ENCODE results near the gene RAB3B. TPM values are rescaled to one million over a fixed set of nuclear protein-coding genes. Genes with fewer than 3 reads are reported as not detected.

Gene RAB3B
- total RNA-seq, 1 experiment from 2014 or later = 0.31 TPM

DNA sequence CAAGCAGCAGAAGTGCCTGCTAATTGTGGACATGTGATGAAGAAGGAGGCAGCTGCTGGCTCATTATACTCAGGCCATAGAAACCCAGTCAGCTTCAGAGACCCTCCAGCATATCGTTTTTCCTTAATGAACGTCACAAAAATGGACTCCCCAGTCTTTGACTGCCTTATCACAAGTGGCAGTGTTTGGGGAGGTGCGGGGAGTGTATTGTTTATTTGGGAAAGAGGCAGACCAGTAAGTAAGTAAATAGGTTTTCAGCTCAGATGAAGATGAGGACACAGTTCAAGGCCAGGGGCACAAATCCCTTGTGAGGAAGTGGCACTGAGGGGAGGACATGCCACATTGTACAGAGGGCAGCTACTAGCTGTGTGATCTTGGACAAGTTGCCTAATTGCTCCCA is 68.5 kb downstream of the RAB3B start:
- no peak for DNase-seq
- Mint-ChIP-seq H3K4me3 (ENCODE audit: low read depth, unreplicated experiment) (no peak overlapping the region), H3K27me3 (ENCODE audit: unreplicated experiment) (peaks cover 52% of the 10 kb centered on the region), H3K27ac (ENCODE audit: unreplicated experiment) (no peak overlapping the region), H3K36me3 (ENCODE audit: insufficient read depth, unreplicated experiment) (no peaks in the 10 kb centered on the region), H3K9me3 (ENCODE audit: low read depth, unreplicated experiment) (no peaks in the 10 kb centered on the region), H3K4me1 (ENCODE audit: low read depth, unreplicated experiment) (no peaks in the 10 kb centered on the region)
- intact Hi-C loops (cut with micrococcal nuclease; ENCODE audit: unreplicated experiment) = no loop called here
- CTCF ChIA-PET = no interaction called here
- no TSS peak for BruUV-seq (replicated peaks)
- TF ChIP-seq, protein P1, sequence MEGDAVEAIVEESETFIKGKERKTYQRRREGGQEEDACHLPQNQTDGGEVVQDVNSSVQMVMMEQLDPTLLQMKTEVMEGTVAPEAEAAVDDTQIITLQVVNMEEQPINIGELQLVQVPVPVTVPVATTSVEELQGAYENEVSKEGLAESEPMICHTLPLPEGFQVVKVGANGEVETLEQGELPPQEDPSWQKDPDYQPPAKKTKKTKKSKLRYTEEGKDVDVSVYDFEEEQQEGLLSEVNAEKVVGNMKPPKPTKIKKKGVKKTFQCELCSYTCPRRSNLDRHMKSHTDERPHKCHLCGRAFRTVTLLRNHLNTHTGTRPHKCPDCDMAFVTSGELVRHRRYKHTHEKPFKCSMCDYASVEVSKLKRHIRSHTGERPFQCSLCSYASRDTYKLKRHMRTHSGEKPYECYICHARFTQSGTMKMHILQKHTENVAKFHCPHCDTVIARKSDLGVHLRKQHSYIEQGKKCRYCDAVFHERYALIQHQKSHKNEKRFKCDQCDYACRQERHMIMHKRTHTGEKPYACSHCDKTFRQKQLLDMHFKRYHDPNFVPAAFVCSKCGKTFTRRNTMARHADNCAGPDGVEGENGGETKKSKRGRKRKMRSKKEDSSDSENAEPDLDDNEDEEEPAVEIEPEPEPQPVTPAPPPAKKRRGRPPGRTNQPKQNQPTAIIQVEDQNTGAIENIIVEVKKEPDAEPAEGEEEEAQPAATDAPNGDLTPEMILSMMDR (IDR thresholded peaks at IDR 0.05; ENCODE audit: unreplicated experiment) = no peak

DNA sequence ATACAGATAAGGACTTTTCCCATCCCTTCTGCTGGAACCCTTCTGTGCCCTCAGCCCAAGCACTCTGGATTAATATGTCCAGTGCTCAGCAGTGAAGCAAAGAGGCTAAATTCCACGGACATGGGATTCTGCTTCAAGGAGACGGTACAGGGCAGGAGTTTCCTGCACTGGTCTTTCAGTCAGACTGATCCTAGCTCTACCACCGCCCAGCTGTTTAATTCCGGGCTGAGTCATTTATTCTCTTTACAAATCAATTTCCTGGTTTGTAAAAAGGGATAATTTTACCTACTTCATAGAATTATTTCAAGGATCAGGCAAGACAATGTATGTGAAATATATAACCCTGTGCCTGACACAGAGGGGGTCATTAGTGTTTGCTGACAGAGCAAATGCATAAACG is 70.4 kb downstream of the RAB3B start:
- BruUV-seq (replicated peaks) = no TSS peak
- H3K4me3 Mint-ChIP-seq (ENCODE audit: low read depth, unreplicated experiment) = no peak overlapping the region
- H3K27me3 Mint-ChIP-seq (ENCODE audit: unreplicated experiment) = peaks cover 71% of the 10 kb centered on the region
- TF ChIP-seq, protein P1 (IDR thresholded peaks at IDR 0.05; ENCODE audit: unreplicated experiment) = no peak
- CTCF ChIA-PET = interaction anchor here (1.3 kb wide), 1 partner anchor 14 kb away, joined by 3 read pairs; no protein-coding TSS in a partner anchor
- no peaks in the 10 kb centered on the region for H3K9me3 Mint-ChIP-seq (ENCODE audit: low read depth, unreplicated experiment)
- no peaks in the 10 kb centered on the region for H3K4me1 Mint-ChIP-seq (ENCODE audit: low read depth, unreplicated experiment)
- no peak overlapping the region for H3K27ac Mint-ChIP-seq (ENCODE audit: unreplicated experiment)
- no peaks in the 10 kb centered on the region for H3K36me3 Mint-ChIP-seq (ENCODE audit: insufficient read depth, unreplicated experiment)
- peak; percentile 15 for DNase-seq
- intact Hi-C loops (cut with micrococcal nuclease; ENCODE audit: unreplicated experiment) = no loop called here

DNA sequence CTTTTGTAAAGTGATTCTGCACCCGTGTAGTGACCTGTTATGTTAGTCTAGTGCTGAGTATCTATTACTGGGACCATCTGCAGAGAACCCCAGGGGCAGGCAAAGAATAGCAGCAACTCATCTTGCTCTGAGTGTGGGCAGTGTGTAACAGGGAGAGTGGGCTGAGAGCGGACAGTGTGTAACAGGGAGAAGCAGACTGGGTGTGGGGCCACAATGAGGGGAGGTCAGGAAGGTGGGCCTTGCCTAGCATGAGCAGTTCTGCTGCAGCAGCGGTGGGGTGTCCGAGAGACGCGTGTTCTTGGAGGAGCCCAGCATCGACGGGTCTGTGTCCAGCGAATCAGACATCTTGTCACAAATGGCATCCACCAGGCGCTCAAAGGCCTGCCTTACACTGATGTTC is 70.8 kb downstream of the RAB3B start:
- no peak overlapping the region for H3K4me3 Mint-ChIP-seq (ENCODE audit: low read depth, unreplicated experiment)
- intact Hi-C loops (cut with micrococcal nuclease; ENCODE audit: unreplicated experiment) = no loop called here
- H3K4me1 Mint-ChIP-seq (ENCODE audit: low read depth, unreplicated experiment) = no peaks in the 10 kb centered on the region

DNA sequence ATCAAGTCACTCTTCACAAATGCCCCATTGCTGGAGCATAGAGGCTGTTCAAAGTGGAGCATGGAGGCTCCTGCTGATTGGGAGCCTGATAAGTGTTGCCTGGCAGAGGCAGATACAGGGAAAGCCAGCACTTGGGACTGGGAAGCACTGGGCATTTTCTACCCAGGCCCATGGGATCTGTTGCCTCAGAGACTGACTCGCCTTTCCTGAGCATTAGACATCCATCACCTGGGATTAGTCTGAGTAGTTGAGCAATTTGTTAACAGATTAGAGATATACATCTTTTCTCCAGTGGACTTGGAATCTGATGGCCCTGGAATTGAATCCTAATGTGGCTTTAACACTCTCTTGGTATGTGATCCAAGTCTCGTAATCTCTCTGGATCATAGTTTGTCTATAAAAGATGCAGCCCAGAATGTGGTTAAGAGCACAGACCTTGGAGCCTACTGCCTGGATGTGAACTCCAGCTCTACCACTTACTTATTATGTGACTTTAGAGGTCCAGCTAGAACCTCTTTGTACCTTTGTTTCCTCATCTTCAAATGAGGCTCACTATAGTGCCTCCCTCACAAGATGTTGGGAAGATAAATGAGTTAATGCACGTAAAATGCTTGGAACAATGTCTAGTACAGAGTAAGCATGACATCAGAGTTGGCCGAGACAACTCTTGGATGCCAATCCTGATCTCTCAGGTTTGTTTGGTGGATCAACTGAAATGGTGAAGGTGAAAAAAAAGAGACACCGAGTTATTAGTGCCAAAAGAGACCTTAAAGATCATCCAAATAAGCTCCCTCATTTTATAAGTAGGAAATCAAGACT is 73.7 kb downstream of the RAB3B start:
- CTCF ChIA-PET = no interaction called here
- no peak for DNase-seq
- Mint-ChIP-seq H3K9me3 (ENCODE audit: low read depth, unreplicated experiment) (no peaks in the 10 kb centered on the region), H3K36me3 (ENCODE audit: insufficient read depth, unreplicated experiment) (no peaks in the 10 kb centered on the region), H3K27ac (ENCODE audit: unreplicated experiment) (no peak overlapping the region), H3K4me3 (ENCODE audit: low read depth, unreplicated experiment) (no peak overlapping the region), H3K4me1 (ENCODE audit: low read depth, unreplicated experiment) (no peaks in the 10 kb centered on the region), H3K27me3 (ENCODE audit: unreplicated experiment) (peaks cover 86% of the 10 kb centered on the region)
- BruUV-seq (replicated peaks) = no TSS peak
- TF ChIP-seq, protein P1 (IDR thresholded peaks at IDR 0.05; ENCODE audit: unreplicated experiment) = no peak
- intact Hi-C loops (cut with micrococcal nuclease; ENCODE audit: unreplicated experiment) = no loop called here

More for the DNA sequence above, 70.8 kb downstream of the RAB3B start:
- DNase-seq = no peak
- no peaks in the 10 kb centered on the region for H3K36me3 Mint-ChIP-seq (ENCODE audit: insufficient read depth, unreplicated experiment)
- CTCF ChIA-PET = no interaction called here
- TF ChIP-seq, protein P1 (IDR thresholded peaks at IDR 0.05; ENCODE audit: unreplicated experiment) = no peak
- no peak overlapping the region for H3K27ac Mint-ChIP-seq (ENCODE audit: unreplicated experiment)
- H3K9me3 Mint-ChIP-seq (ENCODE audit: low read depth, unreplicated experiment) = no peaks in the 10 kb centered on the region
- peaks cover 75% of the 10 kb centered on the region for H3K27me3 Mint-ChIP-seq (ENCODE audit: unreplicated experiment)
- no TSS peak for BruUV-seq (replicated peaks)

All from Calu3 (cell line).